NCI-H2196 (cell line): ENCODE measurements around the gene ADARB2.

Experiments
- DNase-seq: peaks from one replicate; lab custom pipeline; 2025; ENCODE audit not compliant: unreplicated experiment; lab: John Stamatoyannopoulos, UW

Gene ADARB2

DNA sequence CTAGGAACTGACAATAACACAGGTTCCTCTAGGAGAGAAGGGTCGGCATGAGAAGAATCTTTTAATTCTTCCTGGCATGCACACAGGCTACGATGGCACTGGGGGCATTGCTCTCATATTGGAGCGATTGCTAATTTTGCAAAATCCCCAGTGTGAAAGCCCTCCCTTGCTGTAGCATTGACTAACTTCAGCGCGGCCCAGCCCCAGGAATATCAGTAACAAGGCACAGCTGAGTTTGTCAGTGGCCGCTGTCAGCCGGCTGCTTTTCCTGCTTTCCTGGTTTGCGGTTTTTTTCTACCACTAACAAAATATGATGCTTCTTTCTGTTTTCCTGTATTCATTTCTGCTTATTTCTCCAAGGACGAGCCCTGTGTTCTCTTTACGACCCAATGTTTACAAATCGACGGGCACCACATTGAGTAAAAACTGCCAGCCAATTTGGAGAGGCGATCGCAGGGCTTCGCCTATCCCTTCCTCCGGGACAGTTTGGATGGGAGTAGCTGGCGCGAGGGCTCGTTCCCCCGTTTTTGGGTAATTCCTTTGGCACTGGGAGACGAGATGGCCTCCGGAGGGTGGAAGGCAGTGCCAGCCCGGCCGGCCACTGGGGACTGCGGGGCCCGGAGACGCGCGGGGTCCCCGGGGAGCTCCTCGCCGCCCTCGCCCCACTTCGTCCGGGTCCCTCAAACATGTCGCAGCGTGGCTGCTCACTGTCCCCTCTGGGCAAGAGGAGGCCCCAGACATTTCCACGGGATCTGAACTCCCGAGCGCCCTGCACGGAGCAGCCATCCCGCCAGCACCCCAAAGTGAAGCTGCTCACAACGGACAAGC lies 967 bp downstream of the ADARB2 start:
- no peak for DNase-seq

DNA sequence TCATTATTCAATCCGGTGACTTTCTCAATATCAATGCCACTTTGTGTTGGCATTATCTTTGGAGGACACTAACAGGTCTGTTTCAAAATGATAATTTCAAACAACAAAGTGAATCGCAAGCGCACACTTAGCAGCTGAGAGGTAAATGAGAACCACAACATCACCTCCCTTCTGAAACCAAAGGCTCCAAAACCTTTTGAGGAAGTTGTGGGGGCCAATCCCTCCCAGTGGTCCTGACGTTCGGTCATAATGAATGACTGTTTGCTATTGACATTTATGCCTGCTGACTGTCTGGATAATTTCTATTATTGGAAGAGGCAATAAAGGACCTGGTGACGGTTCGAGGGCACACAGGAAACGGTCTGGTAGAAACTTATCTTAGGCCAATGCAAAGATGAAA lies 1.8 kb downstream of the ADARB2 start:
- no peak for DNase-seq

DNA sequence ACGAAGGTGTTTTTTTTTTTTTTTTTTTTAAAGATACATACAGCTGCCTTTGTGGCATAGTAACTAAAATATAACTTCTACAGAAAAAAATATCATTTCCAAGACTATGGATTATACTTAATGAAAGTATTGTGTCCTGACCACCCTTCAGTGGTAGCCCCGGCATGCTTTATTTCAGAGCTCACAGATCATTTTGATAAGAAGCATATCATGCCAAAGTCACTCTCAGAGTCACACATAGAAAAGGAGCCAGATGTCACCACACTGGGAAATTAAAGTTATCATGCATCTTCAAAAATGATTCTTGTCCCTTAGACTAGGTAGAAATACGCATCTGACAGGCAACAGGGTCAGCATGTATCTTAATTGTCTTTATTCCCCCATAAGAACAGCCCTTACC lies 3.0 kb downstream of the ADARB2 start:
- DNase-seq, result no peak

- DNase-seq, result no peak
Measured at GRCh38 chr10:1733720-1734119, 3.6 kb downstream of the ADARB2 start.

- DNase-seq, result no peak
Measured at GRCh38 chr10:1732564-1732996, 4.7 kb downstream of the ADARB2 start.

GRCh38 chr10:1731592-1731991 lies 5.7 kb downstream of the ADARB2 start:
- DNase-seq, result no peak

GRCh38 chr10:1729751-1730150 lies 7.6 kb downstream of the ADARB2 start:
- DNase-seq, result no peak

- no peak for DNase-seq
Measured at GRCh38 chr10:1726861-1727260, 10.5 kb downstream of the ADARB2 start.

DNA sequence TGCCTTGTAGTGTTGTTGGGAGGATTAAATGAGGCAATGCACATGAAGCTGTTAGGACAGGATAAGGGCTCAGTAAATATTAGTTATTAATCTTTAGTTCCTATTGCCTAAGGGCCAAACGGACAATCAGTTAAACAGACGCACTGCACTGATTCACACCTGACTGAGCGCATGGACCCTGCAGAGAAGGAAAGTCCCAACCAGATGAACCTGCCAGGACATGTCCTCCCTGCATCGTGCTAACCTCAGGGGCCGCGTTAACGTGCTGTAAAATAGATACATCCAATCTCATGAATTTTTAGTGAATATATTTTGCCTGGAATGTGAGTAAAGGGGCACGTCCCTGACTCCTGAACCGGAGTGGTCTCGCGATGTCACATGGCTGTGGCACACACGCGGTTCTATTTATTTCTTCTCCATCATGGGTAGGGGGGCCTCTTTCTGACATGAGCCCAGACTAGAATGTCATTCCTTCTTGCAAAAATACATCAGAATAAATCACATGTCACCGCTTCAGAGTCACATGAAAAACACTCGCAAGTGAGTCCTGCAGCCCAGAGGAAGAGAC lies 12.3 kb downstream of the ADARB2 start:
- DNase-seq, result no peak

- DNase-seq, result no peak
Measured at GRCh38 chr10:1716839-1717238, 20.5 kb downstream of the ADARB2 start.

GRCh38 chr10:1715821-1716220 lies 21.5 kb downstream of the ADARB2 start:
- no peak for DNase-seq

DNA sequence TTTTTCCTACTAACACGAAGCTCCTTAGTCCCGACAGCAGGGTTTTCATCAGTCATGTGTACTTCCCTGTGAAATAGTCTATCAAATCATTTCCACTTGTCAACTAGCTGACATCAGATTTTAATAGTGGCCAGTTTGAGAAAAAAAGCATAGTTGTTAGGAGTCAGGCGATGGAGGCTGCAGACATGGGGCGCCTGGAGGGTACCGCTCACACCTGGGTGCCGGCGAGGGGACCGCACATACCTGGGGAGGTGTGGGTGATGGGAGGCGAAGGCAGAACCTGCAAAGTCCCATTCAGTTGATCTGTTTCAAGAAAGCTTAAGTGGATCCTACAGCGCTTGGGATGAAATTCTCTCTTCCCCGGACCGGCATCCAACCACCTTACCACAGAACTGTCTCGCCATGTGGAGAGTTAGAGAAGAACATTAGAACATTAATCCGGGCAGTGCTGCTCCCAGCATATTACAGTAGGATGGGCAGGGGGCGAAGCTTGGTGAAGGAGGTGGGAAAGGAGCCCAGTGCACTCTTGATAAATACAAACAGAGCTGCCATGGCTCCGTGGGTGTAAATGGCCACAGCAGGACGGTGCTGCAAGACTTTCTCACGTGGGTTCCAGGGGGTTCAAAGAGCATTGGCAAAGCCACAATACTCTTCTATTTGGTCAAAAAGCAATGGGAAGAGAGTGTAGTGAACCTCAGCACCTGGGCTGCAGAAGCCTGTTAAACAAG lies 24.2 kb downstream of the ADARB2 start:
- no peak for DNase-seq

DNA sequence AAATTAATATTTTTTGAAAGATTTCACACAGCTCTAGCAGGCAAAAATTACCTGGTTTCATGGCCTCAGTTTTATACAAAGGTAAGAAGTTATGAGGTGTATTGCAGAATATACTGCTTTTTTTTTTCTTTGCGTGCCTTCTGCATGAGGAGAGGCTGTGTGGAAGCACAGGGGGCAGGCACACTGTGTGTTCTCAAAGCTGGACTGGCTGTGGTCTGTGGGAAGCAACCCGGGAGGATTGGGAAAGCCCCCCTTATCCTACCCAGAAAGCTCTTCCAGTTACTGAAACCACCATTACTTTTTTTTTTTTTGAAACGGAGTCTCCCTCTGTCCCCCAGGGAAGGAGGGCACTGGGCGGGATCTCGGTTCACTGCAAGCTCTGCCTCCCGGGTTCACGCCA lies 25.0 kb downstream of the ADARB2 start:
- DNase-seq, result no peak

GRCh38 chr10:1709161-1709560 lies 28.2 kb downstream of the ADARB2 start:
- DNase-seq, result no peak

- DNase-seq, result no peak
Measured at GRCh38 chr10:1708746-1709145, 28.6 kb downstream of the ADARB2 start.

- DNase-seq, result no peak
Measured at GRCh38 chr10:1706711-1707110, 30.6 kb downstream of the ADARB2 start.

GRCh38 chr10:1706256-1706655 lies 31.1 kb downstream of the ADARB2 start:
- no peak for DNase-seq

- DNase-seq, result no peak
Measured at GRCh38 chr10:1698185-1698584, 39.1 kb downstream of the ADARB2 start.

DNA sequence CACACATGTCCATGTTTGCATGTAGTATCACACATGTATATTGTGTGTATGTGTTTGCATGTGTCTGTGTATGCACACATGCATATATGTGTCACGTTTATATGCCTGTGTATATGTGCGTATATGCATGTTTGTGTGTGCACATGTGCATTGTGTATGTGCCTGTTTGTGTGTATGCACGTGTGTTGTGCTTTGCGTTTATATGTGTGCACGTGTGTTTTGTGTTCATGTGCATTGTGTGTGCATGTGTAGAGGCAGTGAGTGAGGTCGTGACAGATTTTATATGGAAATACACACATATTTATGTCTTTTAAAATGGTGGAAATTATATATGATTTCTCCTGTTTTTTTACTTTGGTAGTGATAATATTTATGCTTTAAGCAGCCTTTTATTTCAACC lies 41.2 kb downstream of the ADARB2 start:
- no peak for DNase-seq

- DNase-seq, result no peak
Measured at GRCh38 chr10:1690086-1690485, 47.2 kb downstream of the ADARB2 start.

DNA sequence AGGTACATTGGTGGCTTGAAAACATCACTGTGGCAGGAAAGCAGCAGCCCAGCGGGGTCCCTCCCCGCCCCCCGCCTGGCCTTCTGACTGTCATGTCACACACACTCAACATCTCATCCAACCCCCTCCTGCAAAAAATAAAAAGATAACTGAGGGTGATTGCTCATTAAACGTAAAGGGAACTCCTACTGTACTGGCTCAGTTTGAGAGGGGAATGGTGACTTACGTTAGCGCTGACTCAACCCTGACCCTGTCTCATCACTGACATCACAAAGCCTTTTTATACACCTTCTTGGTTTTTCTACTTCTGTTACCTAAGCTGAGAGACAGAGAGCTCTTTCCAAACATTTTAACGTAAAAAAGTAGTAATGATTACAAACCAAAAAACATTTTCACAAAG lies 48.8 kb downstream of the ADARB2 start:
- no peak for DNase-seq

GRCh38 chr10:1687623-1688150 lies 49.6 kb downstream of the ADARB2 start:
- DNase-seq, result no peak
